ENCODE data around the gene SLC43A1. TPM values are rescaled to one million over a fixed set of nuclear protein-coding genes. Genes with fewer than 3 reads are reported as not detected.

The SLC43A1 gene
- total RNA-seq, 1 donor from 2014 or later: 5.2 TPM

GRCh38 chr11:57460022-57460757, 55.3 kb downstream of the SLC43A1 start, which contains the start of gene RTN4RL2:
Gene RTN4RL2 (plus strand): TSS chr11:57460528. CDS start chr11:57460866, 338 bp downstream.
- H3K9me3 Mint-ChIP-seq (ENCODE audit: unreplicated experiment): peaks cover 31% of the 10 kb centered on the region
- peaks cover 22% of the 10 kb centered on the region for H3K27me3 Mint-ChIP-seq (ENCODE audit: unreplicated experiment)
- peak within 1 kb of the TSS; percentile 97 for H3K4me3 Mint-ChIP-seq (ENCODE audit: unreplicated experiment)
- peak; percentile 79 for DNase-seq
- H3K27ac Mint-ChIP-seq (ENCODE audit: unreplicated experiment): peak within 1 kb of the TSS; percentile 99
- peaks cover 26% of the 10 kb centered on the region for H3K4me1 Mint-ChIP-seq (ENCODE audit: low read depth, unreplicated experiment)
- H3K36me3 Mint-ChIP-seq (ENCODE audit: unreplicated experiment): no peaks in the 10 kb centered on the region
- TF ChIP-seq CTCF (IDR thresholded peaks at IDR 0.05; ENCODE audit: partially characterized antibody, unreplicated experiment): peak; percentile 71

- H3K27me3 Mint-ChIP-seq (ENCODE audit: unreplicated experiment): peaks cover 22% of the 10 kb centered on the region
- H3K4me1 Mint-ChIP-seq (ENCODE audit: low read depth, unreplicated experiment): peaks cover 23% of the 10 kb centered on the region
Measured at GRCh38 chr11:57459164-57460021, 56.1 kb downstream of the SLC43A1 start.

GRCh38 chr11:57458410-57459163, 56.9 kb downstream of the SLC43A1 start:
- peak; percentile 78 for DNase-seq
- H3K27me3 Mint-ChIP-seq (ENCODE audit: unreplicated experiment): peaks cover 22% of the 10 kb centered on the region
- no peaks in the 10 kb centered on the region for H3K36me3 Mint-ChIP-seq (ENCODE audit: unreplicated experiment)
- H3K27ac Mint-ChIP-seq (ENCODE audit: unreplicated experiment): peak overlapping the region; percentile 72
- peaks cover 17% of the 10 kb centered on the region for H3K4me1 Mint-ChIP-seq (ENCODE audit: low read depth, unreplicated experiment)
- H3K9me3 Mint-ChIP-seq (ENCODE audit: unreplicated experiment): peaks cover 23% of the 10 kb centered on the region
- peak overlapping the region; percentile 93 for H3K4me3 Mint-ChIP-seq (ENCODE audit: unreplicated experiment)
- TF ChIP-seq CTCF (IDR thresholded peaks at IDR 0.05; ENCODE audit: partially characterized antibody, unreplicated experiment): peak; percentile 95

More at GRCh38 chr11:57459164-57460021, 56.1 kb downstream of the SLC43A1 start:
- Mint-ChIP-seq H3K27ac (ENCODE audit: unreplicated experiment) (peak overlapping the region; percentile 83), H3K4me3 (ENCODE audit: unreplicated experiment) (peak overlapping the region; percentile 97), H3K9me3 (ENCODE audit: unreplicated experiment) (peaks cover 28% of the 10 kb centered on the region), H3K36me3 (ENCODE audit: unreplicated experiment) (no peaks in the 10 kb centered on the region)
- peak; percentile 34 for DNase-seq
- no peak for TF ChIP-seq CTCF (IDR thresholded peaks at IDR 0.05; ENCODE audit: partially characterized antibody, unreplicated experiment)

- Mint-ChIP-seq H3K27ac (ENCODE audit: unreplicated experiment) (no peak overlapping the region), H3K27me3 (ENCODE audit: unreplicated experiment) (peaks cover 22% of the 10 kb centered on the region), H3K36me3 (ENCODE audit: unreplicated experiment) (no peaks in the 10 kb centered on the region), H3K9me3 (ENCODE audit: unreplicated experiment) (peaks cover 21% of the 10 kb centered on the region), H3K4me1 (ENCODE audit: low read depth, unreplicated experiment) (peaks cover 13% of the 10 kb centered on the region), H3K4me3 (ENCODE audit: unreplicated experiment) (peak overlapping the region; percentile 50)
- no peak for TF ChIP-seq CTCF (IDR thresholded peaks at IDR 0.05; ENCODE audit: partially characterized antibody, unreplicated experiment)
- DNase-seq: no peak
Measured at GRCh38 chr11:57458060-57458409, 57.5 kb downstream of the SLC43A1 start.

All from glutamatergic neuron (in vitro differentiated cells).